SK-N-MC (cell line): ENCODE measurements around the gene PPP1R17.

ENCODE experiments used
- EZH2 ChIP-seq: fragments of 200-600 bp; sonication (generic); IDR thresholded peaks from one replicate; pipeline ENCODE4 v1.6.1; 2017; ENCODE audit warnings: antibody characterized with exemption
- FOXP2 ChIP-seq: optimal IDR thresholded peaks from 2 replicates; pipeline ENCODE3; 2011; ENCODE audit warnings: mild to moderate bottlenecking, moderate library complexity; ENCODE audit not compliant: insufficient read depth; ENCODE audit errors: extremely low read length, control extremely low read depth
- POLR2AphosphoS5 ChIP-seq: IDR thresholded peaks from 2 replicates; pipeline ENCODE4 v1.6.1; 2012; ENCODE audit warnings: mild to moderate bottlenecking, low read depth, low read length, borderline replicate concordance

DNA sequence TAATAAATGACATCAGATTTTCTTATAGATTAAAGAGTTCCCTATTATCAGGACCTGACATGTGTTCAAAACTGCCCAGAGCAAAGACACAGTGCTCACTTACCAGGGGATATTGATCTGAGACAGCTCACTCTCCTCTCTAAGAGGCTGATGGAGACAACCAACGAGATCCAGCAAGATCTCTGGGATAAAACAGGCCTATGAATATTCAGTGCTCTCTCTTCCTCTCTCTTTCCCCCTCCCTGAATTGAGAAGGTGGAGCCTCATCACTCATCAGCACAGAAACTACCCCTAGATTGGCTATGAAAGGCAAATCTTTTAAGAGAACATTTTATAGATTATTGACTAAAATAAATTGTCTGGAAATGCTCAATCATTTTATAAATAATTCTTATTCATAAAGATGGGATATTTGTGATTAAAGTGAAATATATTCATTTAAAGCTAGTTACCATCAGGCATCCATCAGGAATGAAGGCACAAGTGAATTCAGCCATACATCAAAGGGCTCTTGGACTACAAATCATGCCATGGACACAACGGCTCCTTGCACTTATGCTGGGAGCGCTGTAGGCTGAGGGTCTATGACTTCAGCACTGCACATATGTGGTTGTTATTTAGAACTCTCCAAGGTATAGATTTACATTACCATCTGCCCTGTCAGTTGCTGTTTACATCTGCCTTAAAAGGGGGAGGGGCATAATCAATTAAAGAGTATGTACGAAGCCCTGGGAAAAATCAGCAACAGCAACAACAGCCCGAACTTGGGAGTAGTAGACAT, 3.4 kb upstream of the PPP1R17 start:
- TF ChIP-seq EZH2 (no peak), POLR2AphosphoS5 (no peak), FOXP2 (no peak)
